Mucosa of stomach (tissue), 1 donor: ENCODE measurements around the gene CRHR1.

Experiments
- H3K27me3 ChIP-seq: one replicate; pipeline ENCODE4 v1.7.0; 2013; ENCODE audit warnings: mild to moderate bottlenecking, low read length; ENCODE audit not compliant: control insufficient read depth, insufficient read depth
- H3K36me3 ChIP-seq: one replicate; pipeline ENCODE4 v1.7.0; 2013; ENCODE audit warnings: low read length; ENCODE audit not compliant: control insufficient read depth, insufficient read depth
- H3K4me1 ChIP-seq: one replicate; pipeline ENCODE4 v1.7.0; 2013; ENCODE audit warnings: mild to moderate bottlenecking, low read length; ENCODE audit not compliant: control insufficient read depth, insufficient read depth
- H3K4me3 ChIP-seq: one replicate; pipeline ENCODE4 v1.7.0; 2013; ENCODE audit warnings: low read length
- H3K9ac ChIP-seq: one replicate; pipeline ENCODE4 v1.7.0; 2013; ENCODE audit warnings: mild to moderate bottlenecking, low read length, moderate library complexity
- H3K9me3 ChIP-seq: one replicate; pipeline ENCODE4 v1.7.0; 2013; ENCODE audit warnings: mild to moderate bottlenecking, low read length, moderate library complexity; ENCODE audit not compliant: control insufficient read depth
- donor health status: Pancreatic carcinoma.

CRHR1 gene

GRCh38 chr17:45844695-45845375 is 60.7 kb downstream of the CRHR1 start, which contains the start of gene SPPL2C:
Gene SPPL2C (plus strand): TSS chr17:45844881. CDS start chr17:45844907, 26 bp downstream.
- Histone ChIP-seq H3K9ac (no peak within 1 kb of the TSS), H3K9me3 (no peaks in the 10 kb centered on the region), H3K4me1 (no peaks in the 10 kb centered on the region), H3K4me3 (no peak within 1 kb of the TSS), H3K36me3 (no peaks in the 10 kb centered on the region), H3K27me3 (peaks cover 4% of the 10 kb centered on the region)

GRCh38 chr17:45845376-45846185 is 61.5 kb downstream of the CRHR1 start:
- Histone ChIP-seq H3K27me3 (peaks cover 4% of the 10 kb centered on the region), H3K9ac (no peak overlapping the region), H3K36me3 (no peaks in the 10 kb centered on the region), H3K9me3 (no peaks in the 10 kb centered on the region), H3K4me1 (no peaks in the 10 kb centered on the region), H3K4me3 (no peak overlapping the region)

GRCh38 chr17:45846223-45846622 is 62.1 kb downstream of the CRHR1 start:
- H3K36me3 ChIP-seq: no peaks in the 10 kb centered on the region

GRCh38 chr17:45846646-45847045 is 62.5 kb downstream of the CRHR1 start:
- H3K9ac ChIP-seq: no peak overlapping the region
- peaks cover 8% of the 10 kb centered on the region for H3K27me3 ChIP-seq
- H3K4me3 ChIP-seq: no peak overlapping the region

More at GRCh38 chr17:45846223-45846622, 62.1 kb downstream of the CRHR1 start:
- Histone ChIP-seq H3K27me3 (peaks cover 4% of the 10 kb centered on the region), H3K4me1 (no peaks in the 10 kb centered on the region), H3K9ac (no peak overlapping the region), H3K9me3 (no peaks in the 10 kb centered on the region), H3K4me3 (no peak overlapping the region)

GRCh38 chr17:45847101-45847500 is 63.0 kb downstream of the CRHR1 start:
- Histone ChIP-seq H3K36me3 (no peaks in the 10 kb centered on the region), H3K4me3 (no peak overlapping the region), H3K4me1 (no peaks in the 10 kb centered on the region), H3K9me3 (no peaks in the 10 kb centered on the region), H3K9ac (no peak overlapping the region), H3K27me3 (peaks cover 12% of the 10 kb centered on the region)

More at GRCh38 chr17:45846646-45847045, 62.5 kb downstream of the CRHR1 start:
- Histone ChIP-seq H3K4me1 (no peaks in the 10 kb centered on the region), H3K36me3 (no peaks in the 10 kb centered on the region), H3K9me3 (no peaks in the 10 kb centered on the region)

GRCh38 chr17:45847747-45848146 is 63.6 kb downstream of the CRHR1 start:
- Histone ChIP-seq H3K36me3 (no peaks in the 10 kb centered on the region), H3K4me1 (no peaks in the 10 kb centered on the region), H3K9me3 (no peaks in the 10 kb centered on the region), H3K4me3 (no peak overlapping the region), H3K9ac (no peak overlapping the region), H3K27me3 (peaks cover 15% of the 10 kb centered on the region)

GRCh38 chr17:45848405-45848804 is 64.3 kb downstream of the CRHR1 start:
- no peak overlapping the region for H3K9ac ChIP-seq
- no peaks in the 10 kb centered on the region for H3K9me3 ChIP-seq
- H3K36me3 ChIP-seq: no peaks in the 10 kb centered on the region
- peaks cover 15% of the 10 kb centered on the region for H3K27me3 ChIP-seq
- no peak overlapping the region for H3K4me3 ChIP-seq
- no peaks in the 10 kb centered on the region for H3K4me1 ChIP-seq

GRCh38 chr17:45848868-45849535 is 64.9 kb downstream of the CRHR1 start:
- Histone ChIP-seq H3K27me3 (peaks cover 15% of the 10 kb centered on the region), H3K9ac (no peak overlapping the region)

GRCh38 chr17:45849536-45849990 is 65.4 kb downstream of the CRHR1 start:
- H3K27me3 ChIP-seq: peaks cover 15% of the 10 kb centered on the region

More at GRCh38 chr17:45848868-45849535, 64.9 kb downstream of the CRHR1 start:
- Histone ChIP-seq H3K4me3 (no peak overlapping the region), H3K36me3 (no peaks in the 10 kb centered on the region), H3K9me3 (no peaks in the 10 kb centered on the region), H3K4me1 (no peaks in the 10 kb centered on the region)

GRCh38 chr17:45850011-45850410 is 65.9 kb downstream of the CRHR1 start:
- H3K27me3 ChIP-seq: peaks cover 15% of the 10 kb centered on the region
- H3K4me1 ChIP-seq: no peaks in the 10 kb centered on the region
- no peaks in the 10 kb centered on the region for H3K36me3 ChIP-seq
- H3K9me3 ChIP-seq: no peaks in the 10 kb centered on the region
- no peak overlapping the region for H3K9ac ChIP-seq
- H3K4me3 ChIP-seq: no peak overlapping the region

More at GRCh38 chr17:45849536-45849990, 65.4 kb downstream of the CRHR1 start:
- H3K36me3 ChIP-seq: no peaks in the 10 kb centered on the region
- H3K9ac ChIP-seq: no peak overlapping the region
- no peak overlapping the region for H3K4me3 ChIP-seq
- no peaks in the 10 kb centered on the region for H3K9me3 ChIP-seq
- H3K4me1 ChIP-seq: no peaks in the 10 kb centered on the region

- no peaks in the 10 kb centered on the region for H3K4me1 ChIP-seq
- H3K4me3 ChIP-seq: no peak overlapping the region
- H3K27me3 ChIP-seq: peaks cover 15% of the 10 kb centered on the region
- no peak overlapping the region for H3K9ac ChIP-seq
- no peaks in the 10 kb centered on the region for H3K9me3 ChIP-seq
- H3K36me3 ChIP-seq: no peaks in the 10 kb centered on the region
Measured at GRCh38 chr17:45850468-45850867, 66.3 kb downstream of the CRHR1 start.

- H3K4me3 ChIP-seq: no peak overlapping the region
- H3K27me3 ChIP-seq: peaks cover 15% of the 10 kb centered on the region
- no peaks in the 10 kb centered on the region for H3K9me3 ChIP-seq
- no peak overlapping the region for H3K9ac ChIP-seq
- no peaks in the 10 kb centered on the region for H3K36me3 ChIP-seq
- H3K4me1 ChIP-seq: no peaks in the 10 kb centered on the region
Measured at GRCh38 chr17:45851022-45851421, 66.9 kb downstream of the CRHR1 start.
